Neural cell (in vitro differentiated cells): ENCODE measurements around the gene MYO3B. TPM values are rescaled to one million over a fixed set of nuclear protein-coding genes. Genes with fewer than 3 reads are reported as not detected.

Experiments used
- H2AFZ ChIP-seq: fragments of 200-600, 300-800 bp; sonication (generic), shearing (Covaris generic); 2 replicates; pipeline ENCODE4 v1.6.0; 2014; ENCODE audit warnings: low read depth, mild to moderate bottlenecking, antibody characterized with exemption, low read length, moderate library complexity
- H3F3A ChIP-seq: fragments of 200-600 bp; shearing (Covaris generic); 2 replicates; pipeline ENCODE4 v1.6.1; 2016; ENCODE audit warnings: mild to moderate bottlenecking, moderate library complexity, mixed read lengths, antibody characterized with exemption, low read length; ENCODE audit not compliant: insufficient read depth, poor library complexity, severe bottlenecking
- H3K27ac ChIP-seq: fragments of 200-600, 300-800 bp; sonication (generic), shearing (Covaris generic); 2 replicates; pipeline ENCODE4 v1.5.1; 2014; ENCODE audit warnings: mild to moderate bottlenecking, low read length, moderate library complexity
- H3K27me3 ChIP-seq: fragments of 300-800, 200-600 bp; sonication (generic), shearing (Covaris generic); 2 replicates; pipeline ENCODE4 v1.6.0; 2014; ENCODE audit warnings: mild to moderate bottlenecking, low read depth, low read length, moderate library complexity; ENCODE audit not compliant: insufficient read depth
- H3K36me3 ChIP-seq: fragments of 300-800, 200-600 bp; sonication (generic), shearing (Covaris generic); 2 replicates; pipeline ENCODE4 v1.5.1; 2014; ENCODE audit warnings: mild to moderate bottlenecking, antibody characterized with exemption, low read length, moderate library complexity; ENCODE audit not compliant: insufficient read depth
- H3K4me2 ChIP-seq: fragments of 300-800, 200-600 bp; sonication (generic), shearing (Covaris generic); 2 replicates; pipeline ENCODE4 v1.6.0; 2014; ENCODE audit warnings: mild to moderate bottlenecking, low read length
- H3K4me3 ChIP-seq: fragments of 300-800, 200-600 bp; sonication (generic), shearing (Covaris generic); 2 replicates; pipeline ENCODE4 v1.5.1; 2014; ENCODE audit warnings: mild to moderate bottlenecking, low read length, moderate library complexity
- H3K79me2 ChIP-seq: fragments of 200-600 bp; shearing (Covaris generic); replicated peaks from 2 replicates; pipeline ENCODE4 v1.6.0; 2014; ENCODE audit warnings: mild to moderate bottlenecking, low read length, moderate library complexity; ENCODE audit not compliant: insufficient read depth
- H3K9ac ChIP-seq: fragments of 300-800, 200-600 bp; sonication (generic), shearing (Covaris generic); 2 replicates; pipeline ENCODE4 v1.6.1; 2016; ENCODE audit warnings: mild to moderate bottlenecking, low read length, mixed read lengths
- H3K9me2 ChIP-seq: fragments of 200-600 bp; shearing (Covaris generic); 2 replicates; pipeline ENCODE4 v1.6.1; 2016; ENCODE audit warnings: mild to moderate bottlenecking, low read length, mixed read lengths; ENCODE audit not compliant: insufficient read depth
- H3K9me3 ChIP-seq: fragments of 200-600, 300-800 bp; sonication (generic), shearing (Covaris generic); 2 replicates; pipeline ENCODE4 v1.6.1; 2016; ENCODE audit warnings: mild to moderate bottlenecking, mixed run types, low read length, moderate library complexity, mixed read lengths
- H4K20me1 ChIP-seq: fragments of 200-600 bp; shearing (Covaris generic); 2 replicates; pipeline ENCODE4 v1.6.1; 2016; ENCODE audit warnings: mild to moderate bottlenecking, mixed run types; ENCODE audit not compliant: insufficient read depth
- EP300 ChIP-seq: fragments of 450-650 bp; conservative IDR thresholded peaks from 2 replicates; pipeline ENCODE4 v1.6.1; 2014; ENCODE audit warnings: antibody characterized with exemption, mild to moderate bottlenecking, moderate library complexity; ENCODE audit not compliant: poor library complexity, severe bottlenecking
- EZH2 ChIP-seq: fragments of 200-600, 300-800 bp; shearing (Covaris generic), sonication (generic); IDR thresholded peaks from 2 replicates; pipeline ENCODE4 v1.6.1; 2014; ENCODE audit warnings: antibody characterized with exemption, low read length, borderline replicate concordance, mild to moderate bottlenecking; ENCODE audit not compliant: insufficient read depth, poor library complexity, severe bottlenecking
- MXI1 ChIP-seq: fragments of 450-650 bp; conservative IDR thresholded peaks from 2 replicates; pipeline ENCODE4 v1.6.1; 2014; ENCODE audit warnings: antibody characterized with exemption, mild to moderate bottlenecking; ENCODE audit not compliant: poor library complexity, severe bottlenecking
- POLR2AphosphoS5 ChIP-seq: IDR thresholded peaks from 2 replicates; pipeline ENCODE4 v1.6.1; 2012
- RAD21 ChIP-seq: fragments of 450-650 bp; conservative IDR thresholded peaks from 2 replicates; pipeline ENCODE4 v1.6.1; 2014; ENCODE audit warnings: antibody characterized with exemption, mild to moderate bottlenecking, moderate library complexity
- SMC3 ChIP-seq: fragments of 450-650 bp; conservative IDR thresholded peaks from 2 replicates; pipeline ENCODE4 v1.6.1; 2014; ENCODE audit warnings: antibody characterized with exemption, mild to moderate bottlenecking, moderate library complexity; ENCODE audit not compliant: poor library complexity
- TAF1 ChIP-seq: IDR thresholded peaks from 2 replicates; pipeline ENCODE4 v1.6.1; 2012; ENCODE audit warnings: low read depth
- polyA plus RNA-seq: library from polyadenylated mRNA; depleted of rRNA; stranded (reverse); fragments of >200 nt; gene quantifications from 2 replicates; pipeline ENCODE4 v1.2.3, GENCODE V29; 2014
- TF ChIP-seq, protein P1 (sequence below): fragments of 450-650 bp; IDR thresholded peaks from 2 replicates; pipeline ENCODE4 v1.5.1; 2014; ENCODE audit warnings: antibody characterized with exemption, mild to moderate bottlenecking, moderate library complexity; ENCODE audit not compliant: poor library complexity, severe bottlenecking
- TF ChIP-seq, protein P2 (sequence below): IDR thresholded peaks from 2 replicates; pipeline ENCODE4 v1.6.1; 2012; ENCODE audit warnings: borderline replicate concordance

MYO3B gene
- polyA plus RNA-seq, 1 donor from 2014 or later, result 0.11 TPM

DNA sequence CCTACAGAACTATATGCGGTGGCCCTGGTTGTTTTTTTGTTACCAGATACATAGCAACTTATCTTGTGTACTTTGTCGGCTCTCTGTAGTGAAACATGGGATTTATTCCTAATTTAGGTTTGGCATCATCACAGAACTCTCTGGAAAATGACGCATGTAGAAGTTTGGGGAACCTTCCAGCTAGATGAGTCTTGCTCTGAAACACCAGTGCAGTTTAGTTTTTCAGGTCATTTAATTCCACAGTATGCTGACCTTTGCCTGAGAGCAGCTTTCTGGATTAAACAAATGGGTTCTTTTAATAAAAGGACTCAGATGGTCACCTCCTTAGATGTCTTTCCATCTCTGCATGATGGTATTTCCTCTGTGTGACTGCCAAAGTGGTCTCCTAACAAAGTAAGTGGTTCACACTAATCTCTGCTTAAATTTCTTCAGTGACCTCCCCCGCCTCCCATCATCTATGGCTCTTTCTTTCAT lies 39.9 kb downstream of the MYO3B start:
- H4K20me1 ChIP-seq, result no peaks in the 10 kb centered on the region
- H3K79me2 ChIP-seq, result no peaks in the 10 kb centered on the region
- H3K4me3 ChIP-seq, result no peak overlapping the region
- H3K9ac ChIP-seq, result no peak overlapping the region
- H3K4me2 ChIP-seq, result no peak overlapping the region
- H3K27ac ChIP-seq, result no peak overlapping the region
- H3K36me3 ChIP-seq, result no peaks in the 10 kb centered on the region
- no peak for TF ChIP-seq EP300
- no peak for TF ChIP-seq TAF1
- no peak for TF ChIP-seq RAD21
- TF ChIP-seq, protein P1, sequence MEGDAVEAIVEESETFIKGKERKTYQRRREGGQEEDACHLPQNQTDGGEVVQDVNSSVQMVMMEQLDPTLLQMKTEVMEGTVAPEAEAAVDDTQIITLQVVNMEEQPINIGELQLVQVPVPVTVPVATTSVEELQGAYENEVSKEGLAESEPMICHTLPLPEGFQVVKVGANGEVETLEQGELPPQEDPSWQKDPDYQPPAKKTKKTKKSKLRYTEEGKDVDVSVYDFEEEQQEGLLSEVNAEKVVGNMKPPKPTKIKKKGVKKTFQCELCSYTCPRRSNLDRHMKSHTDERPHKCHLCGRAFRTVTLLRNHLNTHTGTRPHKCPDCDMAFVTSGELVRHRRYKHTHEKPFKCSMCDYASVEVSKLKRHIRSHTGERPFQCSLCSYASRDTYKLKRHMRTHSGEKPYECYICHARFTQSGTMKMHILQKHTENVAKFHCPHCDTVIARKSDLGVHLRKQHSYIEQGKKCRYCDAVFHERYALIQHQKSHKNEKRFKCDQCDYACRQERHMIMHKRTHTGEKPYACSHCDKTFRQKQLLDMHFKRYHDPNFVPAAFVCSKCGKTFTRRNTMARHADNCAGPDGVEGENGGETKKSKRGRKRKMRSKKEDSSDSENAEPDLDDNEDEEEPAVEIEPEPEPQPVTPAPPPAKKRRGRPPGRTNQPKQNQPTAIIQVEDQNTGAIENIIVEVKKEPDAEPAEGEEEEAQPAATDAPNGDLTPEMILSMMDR, result no peak
- TF ChIP-seq MXI1, result no peak
- TF ChIP-seq EZH2, result no peak
- no peak for TF ChIP-seq SMC3
- TF ChIP-seq, protein P2, sequence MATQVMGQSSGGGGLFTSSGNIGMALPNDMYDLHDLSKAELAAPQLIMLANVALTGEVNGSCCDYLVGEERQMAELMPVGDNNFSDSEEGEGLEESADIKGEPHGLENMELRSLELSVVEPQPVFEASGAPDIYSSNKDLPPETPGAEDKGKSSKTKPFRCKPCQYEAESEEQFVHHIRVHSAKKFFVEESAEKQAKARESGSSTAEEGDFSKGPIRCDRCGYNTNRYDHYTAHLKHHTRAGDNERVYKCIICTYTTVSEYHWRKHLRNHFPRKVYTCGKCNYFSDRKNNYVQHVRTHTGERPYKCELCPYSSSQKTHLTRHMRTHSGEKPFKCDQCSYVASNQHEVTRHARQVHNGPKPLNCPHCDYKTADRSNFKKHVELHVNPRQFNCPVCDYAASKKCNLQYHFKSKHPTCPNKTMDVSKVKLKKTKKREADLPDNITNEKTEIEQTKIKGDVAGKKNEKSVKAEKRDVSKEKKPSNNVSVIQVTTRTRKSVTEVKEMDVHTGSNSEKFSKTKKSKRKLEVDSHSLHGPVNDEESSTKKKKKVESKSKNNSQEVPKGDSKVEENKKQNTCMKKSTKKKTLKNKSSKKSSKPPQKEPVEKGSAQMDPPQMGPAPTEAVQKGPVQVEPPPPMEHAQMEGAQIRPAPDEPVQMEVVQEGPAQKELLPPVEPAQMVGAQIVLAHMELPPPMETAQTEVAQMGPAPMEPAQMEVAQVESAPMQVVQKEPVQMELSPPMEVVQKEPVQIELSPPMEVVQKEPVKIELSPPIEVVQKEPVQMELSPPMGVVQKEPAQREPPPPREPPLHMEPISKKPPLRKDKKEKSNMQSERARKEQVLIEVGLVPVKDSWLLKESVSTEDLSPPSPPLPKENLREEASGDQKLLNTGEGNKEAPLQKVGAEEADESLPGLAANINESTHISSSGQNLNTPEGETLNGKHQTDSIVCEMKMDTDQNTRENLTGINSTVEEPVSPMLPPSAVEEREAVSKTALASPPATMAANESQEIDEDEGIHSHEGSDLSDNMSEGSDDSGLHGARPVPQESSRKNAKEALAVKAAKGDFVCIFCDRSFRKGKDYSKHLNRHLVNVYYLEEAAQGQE, result no peak
- TF ChIP-seq POLR2AphosphoS5, result no peak
- H3K9me3 ChIP-seq, result no peaks in the 10 kb centered on the region
- H3K27me3 ChIP-seq, result no peaks in the 10 kb centered on the region
- no peaks in the 10 kb centered on the region for H3F3A ChIP-seq
- H2AFZ ChIP-seq, result no peak overlapping the region
- H3K9me2 ChIP-seq, result no peaks in the 10 kb centered on the region

DNA sequence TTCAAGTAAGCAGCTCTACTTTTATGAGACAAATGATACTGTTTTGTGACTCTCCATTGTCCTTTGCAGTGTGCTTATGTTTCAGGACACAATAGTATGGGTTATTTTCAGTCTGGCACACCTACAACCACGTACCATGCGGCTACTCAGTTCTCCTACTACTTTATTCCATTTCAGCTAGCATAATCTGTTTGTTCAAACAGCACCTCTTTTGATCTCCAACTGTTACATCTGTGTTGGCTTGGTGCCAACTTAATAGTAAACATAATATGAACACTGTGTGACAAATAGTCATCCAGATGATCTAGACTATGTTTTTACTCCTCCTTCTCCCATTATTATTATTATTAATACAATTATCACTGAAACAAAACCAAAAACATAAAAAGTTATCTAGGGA lies 40.5 kb downstream of the MYO3B start:
- H3K27ac ChIP-seq, result no peak overlapping the region
- no peaks in the 10 kb centered on the region for H3K79me2 ChIP-seq
- no peaks in the 10 kb centered on the region for H3F3A ChIP-seq

More for the DNA sequence above, 40.5 kb downstream of the MYO3B start:
- Histone ChIP-seq H3K9me3 (no peaks in the 10 kb centered on the region), H3K4me3 (no peak overlapping the region), H3K9ac (no peak overlapping the region), H3K4me2 (no peak overlapping the region), H3K9me2 (no peaks in the 10 kb centered on the region), H2AFZ (no peak overlapping the region), H4K20me1 (no peaks in the 10 kb centered on the region), H3K27me3 (no peaks in the 10 kb centered on the region), H3K36me3 (no peaks in the 10 kb centered on the region)
- TF ChIP-seq, protein P1, result no peak
- TF ChIP-seq RAD21, result no peak
- no peak for TF ChIP-seq EZH2
- TF ChIP-seq MXI1, result no peak
- no peak for TF ChIP-seq TAF1
- no peak for TF ChIP-seq POLR2AphosphoS5
- no peak for TF ChIP-seq EP300
- TF ChIP-seq, protein P2, result no peak
- TF ChIP-seq SMC3, result no peak
